Stimulated activated CD4-positive, alpha-beta T cell treated with anti-CD3 and anti-CD28 coated beads, Interleukin-12 subunit alpha, Interleukin-12 subunit beta, amount 100 ng/mL, for 4 hours (primary cell): Measurements from ENCODE around the gene NEDD4L.
"Not testable (repeated sequence)": the region's sequence is repeated elsewhere in the genome, so short reads cannot be mapped to it uniquely, and the experiment has no call there.

Source experiments
- DNase-seq: peaks from one replicate; pipeline ENCODE4 v3.0.0-alpha.2; 2020

The NEDD4L gene

DNA sequence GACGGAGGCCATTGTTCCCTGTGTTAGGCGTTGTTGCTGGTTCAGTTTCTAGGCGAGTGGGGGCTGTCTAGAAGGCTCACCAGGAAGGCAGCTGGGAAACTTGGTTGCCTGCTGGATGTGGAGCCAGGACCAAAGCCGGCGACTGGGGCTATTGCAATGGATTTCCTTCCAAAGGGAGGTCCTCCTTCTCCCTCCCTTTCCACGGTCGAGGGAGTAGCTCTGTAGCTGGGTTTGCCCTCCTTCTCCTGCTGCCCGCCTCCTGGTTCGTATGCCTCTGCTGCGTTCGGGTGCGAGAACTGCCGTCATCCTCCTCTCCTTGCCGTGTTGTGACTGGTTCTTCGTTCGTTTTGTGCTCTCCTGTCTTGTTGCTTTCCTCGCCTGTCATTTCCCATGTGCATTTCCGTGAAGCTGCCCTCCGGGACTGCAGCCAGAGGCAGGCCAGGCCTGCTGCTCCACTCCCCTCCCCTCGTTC, 203.4 kb downstream of the NEDD4L start:
- no peak for DNase-seq

GRCh38 chr18:58249712-58250111, 205.7 kb downstream of the NEDD4L start:
- DNase-seq: no peak

DNA sequence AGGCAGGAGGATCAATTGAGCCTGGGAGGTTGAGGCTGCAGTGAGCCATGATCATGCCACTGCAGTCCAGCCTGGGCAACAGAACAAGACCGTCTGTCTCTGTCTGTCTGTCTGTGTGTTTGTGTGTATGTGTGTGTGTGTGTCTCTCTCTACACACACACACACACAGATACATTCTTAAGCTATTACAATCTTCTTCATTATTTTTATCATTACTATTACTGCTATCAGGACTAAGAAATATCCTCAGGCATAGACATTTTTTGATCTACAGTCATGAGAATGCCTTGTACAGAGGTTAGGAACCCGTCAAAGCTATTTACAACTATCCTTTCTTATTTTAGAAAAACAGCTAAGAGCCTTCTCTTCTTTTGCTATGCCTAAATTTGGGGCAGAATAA, 207.4 kb downstream of the NEDD4L start:
- no peak for DNase-seq

DNA sequence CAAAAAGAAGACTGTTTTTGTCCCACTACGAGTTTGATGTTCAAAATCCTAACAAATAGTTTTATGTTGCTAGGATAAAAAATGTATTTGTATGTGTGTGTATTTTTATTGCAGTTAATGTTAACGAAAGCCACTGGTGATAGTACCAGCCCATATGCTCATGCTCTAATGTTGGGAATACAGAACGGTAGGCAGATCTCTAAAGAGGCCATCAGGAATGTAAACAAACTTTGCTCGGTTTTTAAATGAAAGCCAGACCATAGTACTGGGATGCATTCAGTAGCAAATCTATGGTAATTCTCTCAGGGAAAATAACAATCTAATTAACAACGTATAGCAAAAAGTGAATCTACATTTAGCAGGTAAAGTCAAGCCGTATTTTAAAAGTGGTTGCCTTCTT, 208.1 kb downstream of the NEDD4L start:
- no peak for DNase-seq

GRCh38 chr18:58253318-58253717, 209.3 kb downstream of the NEDD4L start:
- no peak for DNase-seq

DNA sequence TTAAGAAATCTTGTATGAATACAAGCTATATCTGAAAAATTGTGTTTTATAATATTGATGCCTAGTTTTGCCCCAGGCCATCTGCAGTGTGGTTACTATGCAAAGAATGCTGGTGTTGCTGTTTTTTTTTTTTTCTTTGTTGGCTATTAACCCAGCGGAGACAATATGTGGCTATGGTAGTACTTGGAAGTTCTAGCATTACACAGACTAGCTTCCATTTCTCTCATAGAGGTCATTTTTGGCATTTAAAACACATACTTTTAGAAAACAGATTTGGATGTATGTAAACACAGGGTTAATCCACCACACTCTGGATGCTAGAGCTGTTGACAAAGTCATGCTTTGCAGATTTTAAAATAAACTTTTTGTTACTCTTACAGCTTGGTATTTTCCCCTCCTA, 209.8 kb downstream of the NEDD4L start:
- DNase-seq: no peak

- no peak for DNase-seq
Observed at GRCh38 chr18:58254873-58255511, 211.0 kb downstream of the NEDD4L start.

DNA sequence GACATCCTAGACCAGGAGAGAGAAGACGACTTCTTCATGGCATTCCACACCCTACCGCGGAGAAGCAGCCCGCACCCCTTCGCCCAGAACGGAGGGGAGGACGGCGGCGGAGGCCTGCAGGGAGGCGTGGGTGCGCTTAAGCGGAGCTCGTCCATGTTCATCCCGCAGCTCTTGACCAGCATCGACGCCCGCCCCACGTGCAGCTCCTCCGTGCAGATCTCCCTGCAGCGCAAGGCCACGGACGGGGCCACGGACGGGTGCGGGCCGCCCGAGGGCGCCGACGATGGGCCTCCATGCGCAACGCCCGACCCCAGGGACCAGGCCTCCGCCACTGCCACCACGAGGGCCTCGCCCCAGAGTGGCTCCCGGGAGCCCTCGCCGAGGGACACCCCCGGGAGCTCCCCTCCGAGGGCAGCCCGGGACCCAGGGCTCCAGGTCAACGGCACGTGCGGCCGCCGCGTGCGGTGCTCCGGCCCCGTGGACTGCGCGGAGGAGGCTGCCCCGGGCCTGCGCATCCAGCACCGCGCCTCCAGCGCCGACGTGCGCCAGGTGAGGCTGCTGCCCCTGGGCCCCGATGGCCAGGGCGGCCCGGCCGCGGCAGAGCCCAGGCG, 211.8 kb downstream of the NEDD4L start:
- no peak for DNase-seq

DNA sequence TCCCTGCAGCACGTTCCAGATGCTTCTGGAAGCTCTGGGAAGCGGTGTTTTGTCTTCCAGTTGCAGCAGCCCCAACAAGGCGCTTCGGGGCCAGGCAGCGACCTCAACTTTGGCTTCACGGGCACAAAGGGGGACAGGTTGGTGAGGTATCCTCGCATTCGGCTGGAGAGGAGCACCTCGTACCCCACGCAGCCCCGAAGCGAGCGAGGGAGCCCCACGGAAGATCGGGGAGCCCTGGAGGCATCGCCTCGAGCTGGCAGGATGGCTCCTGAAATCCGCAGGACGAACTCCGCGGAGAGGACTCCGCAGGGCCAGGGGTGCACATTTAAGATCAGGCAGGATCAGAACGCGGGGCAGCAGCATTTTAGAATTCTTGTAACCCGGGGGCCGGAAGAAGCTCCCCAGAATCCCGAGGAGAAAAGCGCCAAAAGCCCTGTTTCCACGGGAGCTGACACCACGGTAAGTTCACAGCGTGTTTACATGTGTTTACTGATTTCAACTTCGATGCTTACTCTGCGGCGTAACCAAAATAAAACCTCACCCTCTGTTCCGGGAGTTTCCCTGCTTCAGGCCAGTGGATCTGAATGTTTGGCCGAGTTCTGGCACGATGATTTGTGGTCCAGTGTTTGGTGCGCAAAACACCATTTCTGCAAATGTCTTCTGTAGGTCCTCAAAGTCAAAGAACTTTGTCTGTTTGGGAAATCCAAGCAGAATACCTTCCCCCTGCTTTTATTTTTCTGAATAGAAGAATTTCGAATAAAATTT, 212.5 kb downstream of the NEDD4L start:
- DNase-seq: no peak

DNA sequence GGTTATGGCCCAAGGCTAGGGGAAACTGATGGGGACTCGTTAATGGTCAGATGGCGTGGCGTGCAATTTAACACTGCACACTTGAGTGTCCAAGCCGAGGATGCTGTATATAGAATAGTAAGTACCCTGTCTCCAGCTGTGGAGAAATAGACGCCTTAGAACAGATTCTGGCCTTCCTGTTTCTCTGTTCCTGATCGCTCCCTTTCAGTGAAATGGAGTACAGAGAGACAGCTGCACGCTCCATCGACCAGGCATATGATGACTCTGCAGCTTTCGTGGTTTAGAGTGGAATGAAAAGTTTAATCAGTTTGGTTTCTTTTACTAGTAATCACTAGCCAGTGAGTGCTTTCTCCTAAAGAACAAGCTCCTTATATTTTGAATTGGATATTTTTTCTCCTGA, 213.4 kb downstream of the NEDD4L start:
- no peak for DNase-seq

DNA sequence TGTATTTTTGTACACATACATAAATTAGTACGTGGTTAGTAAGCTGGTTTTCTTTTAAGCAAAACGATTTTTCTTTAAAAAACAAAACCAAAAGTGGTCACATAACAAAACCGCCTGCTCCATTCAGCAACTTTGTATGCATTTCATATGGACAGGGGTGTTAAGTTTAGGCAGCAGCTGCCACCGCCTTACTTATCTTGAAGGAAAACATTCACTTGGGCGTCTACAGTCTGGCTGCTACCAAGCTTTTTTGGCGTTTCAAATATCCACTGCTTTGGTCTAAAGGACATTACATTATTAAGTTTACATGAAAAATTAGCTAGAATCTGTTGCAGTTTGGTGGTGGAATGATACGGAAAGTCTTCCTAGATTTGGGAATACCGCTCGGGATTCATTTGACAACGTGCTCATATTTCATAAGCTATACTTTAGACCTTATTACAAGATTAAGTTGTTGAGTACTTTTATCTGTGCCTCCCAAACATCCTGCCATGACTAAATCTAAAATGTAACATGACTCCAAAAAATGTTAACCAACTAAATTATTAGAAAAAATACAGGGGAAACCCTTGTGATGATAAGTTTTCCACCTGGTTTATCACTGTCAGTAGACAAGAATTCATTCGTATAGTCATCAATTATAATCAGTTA, 214.8 kb downstream of the NEDD4L start:
- DNase-seq: no peak

GRCh38 chr18:58263055-58263957, 219.3 kb downstream of the NEDD4L start:
- no peak for DNase-seq

DNA sequence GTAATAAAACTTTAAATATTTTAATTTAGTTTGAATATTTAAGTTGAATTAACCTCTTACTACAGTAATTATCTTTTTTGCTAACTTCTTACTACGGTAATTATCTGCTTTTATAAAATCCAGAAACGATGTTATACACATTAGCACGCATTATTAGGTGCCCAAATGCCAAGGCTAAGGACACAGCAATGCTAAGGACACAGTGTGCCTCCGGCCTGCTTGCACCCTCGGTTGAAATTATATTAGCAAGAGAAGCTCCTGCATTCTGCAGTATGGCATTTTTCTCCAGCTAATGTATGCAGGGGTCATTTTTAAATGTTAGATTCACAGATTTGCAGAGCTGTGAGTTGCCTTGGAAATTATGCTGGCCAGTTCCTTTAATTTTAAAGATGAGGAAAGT, 220.0 kb downstream of the NEDD4L start:
- DNase-seq: no peak

DNA sequence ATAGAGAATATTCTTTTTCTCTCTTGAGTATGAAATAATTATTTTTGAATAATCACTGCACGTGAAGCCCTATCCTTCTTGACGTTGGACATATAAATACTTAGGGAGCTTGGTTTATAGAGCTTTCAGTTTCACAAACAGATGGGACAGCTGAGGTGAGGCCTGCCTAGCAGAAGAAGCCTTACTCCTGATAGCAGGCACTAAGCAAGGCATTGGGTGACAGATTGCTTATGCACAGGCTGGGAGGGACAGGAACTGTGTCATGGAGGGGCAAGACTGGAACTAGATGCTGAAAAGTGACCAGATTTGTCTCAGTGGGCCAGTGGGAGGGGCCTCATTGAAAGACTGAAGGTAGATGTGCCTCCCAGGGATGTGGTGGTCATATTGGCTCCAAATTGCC, 220.8 kb downstream of the NEDD4L start:
- no peak for DNase-seq

DNA sequence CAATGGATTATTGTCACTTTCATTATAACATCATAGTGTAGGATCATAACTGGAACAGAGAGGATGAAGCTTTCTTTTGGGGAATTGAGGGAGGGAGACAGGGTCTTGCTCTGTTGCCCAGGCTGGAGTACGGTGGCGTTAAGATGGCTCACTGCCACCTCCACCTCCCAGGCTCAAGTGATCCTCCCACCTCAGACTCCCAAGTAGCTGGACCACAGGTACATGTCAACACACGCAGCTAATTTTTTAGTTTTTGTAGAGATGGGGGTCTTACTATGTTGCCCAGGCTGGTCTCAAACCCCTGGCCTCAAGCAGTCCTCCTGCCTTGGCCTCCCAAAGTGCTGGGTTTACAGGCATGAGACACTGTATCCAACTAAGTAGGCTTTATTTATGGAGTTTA, 221.5 kb downstream of the NEDD4L start:
- not testable (repeated sequence) for DNase-seq

DNA sequence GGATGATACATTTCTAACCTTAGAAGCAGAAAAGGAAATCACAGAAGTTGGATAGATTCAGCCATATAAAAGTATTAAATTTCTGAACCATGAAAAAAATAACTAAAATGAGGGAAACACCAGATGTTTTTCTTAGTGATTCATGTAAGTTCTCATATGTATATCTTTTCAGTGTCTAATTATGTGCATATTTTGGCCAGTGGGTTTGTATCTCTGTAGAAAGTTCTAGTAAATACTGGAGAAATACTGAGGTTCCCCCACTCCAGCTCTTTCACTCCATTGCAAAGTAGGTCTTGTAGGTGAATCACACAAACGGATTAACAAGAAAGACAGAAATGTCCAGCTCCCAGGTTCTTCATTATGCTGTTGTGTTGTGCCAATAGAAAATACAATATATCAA, 222.3 kb downstream of the NEDD4L start:
- no peak for DNase-seq

GRCh38 chr18:58267493-58267892, 223.5 kb downstream of the NEDD4L start:
- no peak for DNase-seq

DNA sequence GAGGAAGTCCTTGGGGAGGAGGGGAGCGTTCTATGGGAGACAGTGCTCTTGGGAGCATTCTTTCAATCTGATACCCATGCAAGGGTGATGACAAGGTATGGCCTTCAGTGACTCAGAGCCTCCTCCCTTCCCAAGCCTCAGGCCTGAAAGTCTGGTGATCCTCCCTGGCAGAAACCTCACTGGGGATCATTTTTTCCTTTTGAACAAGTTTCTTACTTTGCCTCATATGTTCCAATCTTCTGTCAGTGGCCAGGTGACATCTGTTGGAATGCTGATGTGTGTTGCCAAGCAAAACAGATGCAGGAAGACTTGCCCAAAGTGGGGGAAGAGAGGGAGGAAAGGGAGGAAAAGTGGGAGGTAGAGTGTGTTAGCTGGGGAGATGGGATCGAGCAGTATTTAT, 224.8 kb downstream of the NEDD4L start:
- no peak for DNase-seq

DNA sequence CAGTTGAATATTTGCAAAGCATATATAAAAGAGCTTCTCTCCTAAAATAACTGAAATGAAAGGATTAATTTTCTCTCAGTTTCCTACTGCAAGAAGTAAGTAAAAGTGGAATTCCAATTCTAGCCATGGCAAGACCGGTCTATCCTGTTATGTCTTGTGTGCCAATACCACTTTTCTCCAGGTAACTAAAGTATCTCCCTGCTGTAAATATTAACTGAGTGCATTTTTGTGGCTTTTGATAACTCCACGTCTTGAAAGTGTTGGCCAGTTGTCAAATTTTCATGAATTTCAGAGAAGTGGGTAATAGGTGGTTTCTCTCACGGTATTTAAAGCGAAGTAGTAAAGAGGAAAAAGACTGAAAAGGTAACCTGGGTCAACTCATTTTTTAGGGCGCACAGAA, 225.9 kb downstream of the NEDD4L start:
- DNase-seq: no peak

GRCh38 chr18:58270396-58270795, 226.4 kb downstream of the NEDD4L start:
- DNase-seq: no peak

DNA sequence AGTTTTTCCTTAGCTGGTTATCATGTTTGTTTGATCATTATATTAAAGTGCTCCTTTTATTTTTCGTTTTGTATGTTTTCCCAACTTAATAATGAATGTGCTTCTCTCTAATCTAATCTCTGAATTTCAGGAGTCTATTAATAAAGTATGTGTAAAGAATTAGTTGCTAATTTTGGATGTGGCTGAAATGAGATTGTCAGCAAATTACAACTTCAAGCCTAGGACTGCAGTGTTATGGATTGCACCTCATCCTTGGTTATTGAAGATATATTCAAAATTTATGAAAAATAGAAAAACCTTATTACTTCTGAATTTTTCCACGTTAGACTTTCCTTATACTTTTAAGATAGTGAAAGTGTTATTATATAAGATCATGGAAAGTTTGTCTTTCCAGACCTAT, 227.7 kb downstream of the NEDD4L start:
- no peak for DNase-seq

- no peak for DNase-seq
Observed at GRCh38 chr18:58272209-58272608, 228.2 kb downstream of the NEDD4L start.
